HG02970 (cell line): ENCODE data around the gene ORC6.

Experiments
- ATAC-seq: cut with Tn5 transposase; IDR thresholded peaks from one replicate; pipeline ENCODE4 v1.9.1; 2021; ENCODE audit warnings: mild to moderate bottlenecking, moderate library complexity, moderate number of reproducible peaks; ENCODE audit not compliant: unreplicated experiment, low FRiP score

ORC6 gene

GRCh38 chr16:46696957-46697356 is 7.5 kb downstream of the ORC6 start:
- no peak for ATAC-seq

GRCh38 chr16:46700048-46700447 is 10.6 kb downstream of the ORC6 start:
- ATAC-seq: no peak

GRCh38 chr16:46701615-46702014 is 12.2 kb downstream of the ORC6 start:
- no peak for ATAC-seq

GRCh38 chr16:46702030-46702429 is 12.6 kb downstream of the ORC6 start:
- no peak for ATAC-seq

GRCh38 chr16:46706642-46707041 is 17.2 kb downstream of the ORC6 start:
- ATAC-seq: no peak

GRCh38 chr16:46709469-46710005 is 20.1 kb downstream of the ORC6 start:
- no peak for ATAC-seq

- ATAC-seq: no peak
Observed at GRCh38 chr16:46711106-46712058, 21.9 kb downstream of the ORC6 start.

GRCh38 chr16:46712911-46713310 is 23.5 kb downstream of the ORC6 start:
- ATAC-seq: no peak

GRCh38 chr16:46713634-46714033 is 24.2 kb downstream of the ORC6 start:
- no peak for ATAC-seq

- ATAC-seq: no peak
Observed at GRCh38 chr16:46714797-46715591, 25.5 kb downstream of the ORC6 start.

- ATAC-seq: no peak
Observed at GRCh38 chr16:46715769-46716305, 26.4 kb downstream of the ORC6 start.

- ATAC-seq: no peak
Observed at GRCh38 chr16:46717692-46718091, 28.2 kb downstream of the ORC6 start.

- ATAC-seq: no peak
Observed at GRCh38 chr16:46718214-46718613, 28.8 kb downstream of the ORC6 start.

- no peak for ATAC-seq
Observed at GRCh38 chr16:46719528-46719927, 30.1 kb downstream of the ORC6 start.

- ATAC-seq: no peak
Observed at GRCh38 chr16:46720619-46721018, 31.2 kb downstream of the ORC6 start.

- ATAC-seq: no peak
Observed at GRCh38 chr16:46721885-46722284, 32.4 kb downstream of the ORC6 start.

GRCh38 chr16:46727184-46727583 is 37.7 kb downstream of the ORC6 start:
- ATAC-seq: no peak

GRCh38 chr16:46727630-46728029 is 38.2 kb downstream of the ORC6 start:
- no peak for ATAC-seq

- ATAC-seq: no peak
Observed at GRCh38 chr16:46728806-46729205, 39.3 kb downstream of the ORC6 start.

- no peak for ATAC-seq
Observed at GRCh38 chr16:46729326-46729995, 40.0 kb downstream of the ORC6 start.
